Epithelial cell of prostate (primary cell): ENCODE data around the gene NLRP6.

ENCODE experiments used
- DNase-seq: peaks from one replicate; pipeline ENCODE4 v3.0.0-alpha.2; 2011; ENCODE audit warnings: low read depth, low spot score
- H3K27ac ChIP-seq: fragments of 450-650 bp; 2 replicates; pipeline ENCODE4 v1.5.1; 2017; ENCODE audit warnings: mild to moderate bottlenecking

The NLRP6 gene

DNA sequence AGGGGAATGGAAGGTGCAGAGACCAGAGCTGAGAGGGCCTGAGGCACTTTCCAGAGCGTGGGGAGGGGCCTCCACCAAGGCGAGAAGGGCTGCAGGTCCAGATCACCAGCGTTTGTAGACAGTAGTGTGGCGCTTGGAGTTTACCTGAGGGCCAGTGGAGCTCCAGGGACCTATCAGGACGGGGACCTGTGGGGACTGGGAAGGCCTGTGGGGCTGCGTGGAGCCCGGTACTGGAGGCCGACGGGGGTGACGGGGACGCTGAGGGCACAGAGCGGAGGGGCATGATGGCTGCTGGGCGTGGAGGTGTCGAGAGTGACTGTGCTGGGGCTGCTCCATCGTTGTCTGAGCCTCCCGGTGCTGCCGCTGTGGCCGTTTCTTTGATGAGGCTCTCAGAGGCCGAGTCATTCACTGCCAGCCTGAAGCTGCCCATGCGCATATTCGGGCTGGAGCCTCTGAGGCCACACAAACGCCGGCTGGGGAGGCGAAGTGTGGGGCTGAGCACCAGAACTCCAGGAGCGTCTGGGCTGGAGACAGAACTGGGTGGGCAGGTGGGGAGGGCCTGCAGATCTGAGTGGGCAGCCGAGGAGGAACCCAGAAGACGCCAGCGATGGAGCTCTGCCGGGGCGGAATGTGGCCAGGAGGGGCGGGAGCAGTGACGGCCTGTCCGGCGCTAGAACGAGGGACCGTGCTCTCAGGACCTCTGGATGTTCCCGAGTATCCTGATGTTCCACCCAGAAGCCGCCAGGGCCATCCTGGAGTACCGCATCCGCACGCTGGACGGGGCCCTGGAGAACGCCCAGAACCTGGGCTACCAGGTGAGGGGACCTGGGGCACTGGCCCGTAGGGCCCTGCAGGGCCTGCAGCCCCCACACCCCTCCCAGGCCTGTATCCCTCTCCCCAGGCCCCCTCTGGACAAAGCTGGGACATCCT, 13.3 kb downstream of the NLRP6 start:
- no peak overlapping the region for H3K27ac ChIP-seq
- DNase-seq, result no peak

- H3K27ac ChIP-seq, result no peak overlapping the region
- no peak for DNase-seq
Observed at GRCh38 chr11:292211-293121, 14.3 kb downstream of the NLRP6 start.

DNA sequence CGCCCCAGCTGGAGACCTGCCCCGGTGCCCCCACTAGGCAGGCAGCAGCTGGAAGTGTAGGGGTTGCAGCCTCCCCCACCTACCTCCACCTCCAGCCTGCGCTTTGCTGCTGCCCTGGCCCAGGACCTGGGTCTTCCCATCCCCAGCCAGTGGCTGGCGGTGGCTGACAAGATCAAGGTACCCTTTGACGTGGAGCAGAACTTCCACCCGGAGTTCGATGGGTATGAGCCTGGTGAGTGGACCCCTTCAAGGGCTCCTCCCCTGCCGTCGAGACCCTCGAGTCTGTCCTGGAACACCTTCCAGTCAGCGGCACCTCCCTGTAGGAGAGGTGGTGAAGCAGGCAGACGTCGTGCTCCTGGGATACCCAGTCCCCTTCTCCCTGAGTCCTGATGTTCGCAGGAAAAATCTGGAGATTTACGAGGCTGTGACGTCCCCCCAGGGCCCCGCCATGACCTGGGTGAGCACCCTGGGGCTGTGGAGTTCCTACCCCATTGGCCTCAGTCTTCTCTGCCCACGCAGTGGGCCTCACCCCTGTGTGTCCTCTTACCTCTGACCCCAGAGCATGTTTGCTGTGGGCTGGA, 15.2 kb downstream of the NLRP6 start:
- DNase-seq, result no peak

GRCh38 chr11:293852-294661, 15.8 kb downstream of the NLRP6 start:
- H3K27ac ChIP-seq, result no peak overlapping the region
- DNase-seq, result no peak

More for the DNA sequence above, 15.2 kb downstream of the NLRP6 start:
- H3K27ac ChIP-seq, result no peak overlapping the region

GRCh38 chr11:294780-295179, 16.6 kb downstream of the NLRP6 start:
- no peak for DNase-seq
- no peak overlapping the region for H3K27ac ChIP-seq

- DNase-seq, result no peak
- H3K27ac ChIP-seq, result no peak overlapping the region
Observed at GRCh38 chr11:295351-296170, 17.4 kb downstream of the NLRP6 start.

GRCh38 chr11:296171-297050, 18.2 kb downstream of the NLRP6 start:
- DNase-seq, result no peak
- no peak overlapping the region for H3K27ac ChIP-seq

DNA sequence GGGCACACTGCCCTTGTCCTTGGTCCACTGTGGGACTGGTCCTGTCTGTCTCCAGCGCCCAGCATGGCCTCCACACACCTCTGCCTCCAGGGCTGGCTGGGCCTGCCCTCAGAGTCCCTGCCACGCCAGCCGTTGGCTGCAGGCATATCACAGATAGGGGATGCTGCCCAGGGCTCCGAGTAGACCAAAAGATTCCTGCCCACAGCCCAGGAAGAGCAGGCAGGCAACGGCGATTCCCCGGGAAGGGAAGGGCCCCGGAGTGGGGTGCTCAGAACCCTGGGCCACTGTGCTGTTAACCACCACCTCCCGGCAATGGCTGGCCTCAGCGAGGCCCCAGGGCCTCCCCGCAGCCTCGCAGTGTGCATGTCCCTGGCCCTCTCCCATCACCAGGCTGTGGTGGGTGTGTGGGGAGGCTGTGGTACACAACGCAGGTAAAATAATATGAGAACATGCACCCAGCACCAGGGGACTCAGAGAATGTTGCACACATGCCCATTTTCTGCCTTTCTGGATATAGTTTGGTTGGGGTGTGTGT, 18.9 kb downstream of the NLRP6 start:
- DNase-seq, result no peak
- H3K27ac ChIP-seq, result no peak overlapping the region

GRCh38 chr11:297586-298405, 19.6 kb downstream of the NLRP6 start:
- H3K27ac ChIP-seq, result no peak overlapping the region
- DNase-seq, result no peak

DNA sequence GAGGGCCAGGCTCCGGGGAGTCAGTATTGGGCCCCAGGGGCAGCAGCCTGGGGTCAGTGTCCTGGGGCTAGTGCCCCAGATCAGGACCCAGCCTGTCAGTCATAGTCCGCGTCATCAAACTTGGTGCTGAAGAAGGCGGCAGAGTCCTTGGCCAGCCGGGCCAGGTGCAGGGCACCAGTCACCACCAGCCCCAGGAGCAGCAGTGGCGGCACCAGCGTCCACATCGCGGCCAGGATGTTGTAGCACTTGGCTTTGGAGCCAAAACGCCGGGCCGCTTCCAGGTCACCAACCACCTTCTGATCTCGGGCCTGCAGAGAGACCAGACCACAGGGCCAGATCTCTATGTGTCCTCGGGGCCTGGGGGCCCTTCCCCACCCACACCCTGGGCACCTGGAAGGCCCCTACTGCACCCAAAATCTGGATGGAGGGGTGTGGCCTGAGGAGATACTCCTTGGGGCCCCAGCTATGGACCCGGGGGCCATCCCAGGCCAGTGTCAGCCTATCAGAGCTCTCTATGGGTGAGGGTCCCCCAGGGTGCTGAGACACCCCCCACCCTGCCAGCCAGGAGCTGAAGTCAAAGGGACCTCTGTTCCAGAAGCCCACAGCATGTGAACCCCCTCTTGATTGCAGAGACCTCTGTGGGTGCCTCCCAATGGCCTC, 20.3 kb downstream of the NLRP6 start:
- no peak for DNase-seq
- H3K27ac ChIP-seq, result no peak overlapping the region

DNA sequence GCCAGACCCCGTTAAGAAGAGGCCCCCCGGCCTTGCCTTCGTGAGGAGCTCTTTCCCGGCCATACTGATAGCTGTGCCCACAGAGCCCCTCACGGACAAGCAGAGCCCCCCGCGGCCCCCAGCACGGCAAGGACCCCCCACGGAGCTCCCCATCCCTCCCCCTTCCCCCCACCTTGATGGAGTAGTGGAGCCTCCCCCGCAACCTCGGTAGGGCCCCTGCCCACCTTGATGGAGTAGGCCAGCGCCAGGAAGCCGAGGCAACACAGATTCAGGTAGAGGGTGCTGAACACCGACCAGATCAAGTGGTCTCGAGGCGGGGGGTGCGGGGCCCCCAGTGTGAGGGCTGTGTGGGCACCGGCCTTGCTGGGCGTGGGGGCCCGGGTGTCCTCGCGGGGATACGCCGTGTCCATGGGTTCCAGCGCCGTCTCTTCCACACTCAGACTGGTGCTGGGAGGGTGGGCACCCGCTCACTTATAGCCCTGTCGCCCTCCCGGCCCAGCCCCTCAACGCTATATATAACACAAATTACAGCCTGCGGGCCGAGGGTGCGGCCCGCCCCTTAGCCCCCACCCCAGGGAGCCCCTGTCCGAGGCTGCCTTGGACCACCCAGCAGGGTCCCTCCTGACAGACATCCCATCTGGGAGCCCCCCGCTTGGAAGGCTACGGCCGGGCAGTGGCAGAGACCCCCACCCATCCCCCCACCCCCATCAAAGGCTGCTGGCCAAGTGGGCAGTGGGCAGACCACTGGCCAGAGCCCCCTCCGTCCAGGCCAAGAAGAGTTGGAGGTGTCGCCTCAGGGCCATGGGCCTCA, 21.1 kb downstream of the NLRP6 start, which contains the start of gene IFITM5:
TSS of gene IFITM5 (minus strand) at position 446 of the 811 bp plus-strand sequence. CDS start at position 410, 36 bp downstream.
- no peak for DNase-seq
- no peak within 1 kb of the TSS for H3K27ac ChIP-seq

DNA sequence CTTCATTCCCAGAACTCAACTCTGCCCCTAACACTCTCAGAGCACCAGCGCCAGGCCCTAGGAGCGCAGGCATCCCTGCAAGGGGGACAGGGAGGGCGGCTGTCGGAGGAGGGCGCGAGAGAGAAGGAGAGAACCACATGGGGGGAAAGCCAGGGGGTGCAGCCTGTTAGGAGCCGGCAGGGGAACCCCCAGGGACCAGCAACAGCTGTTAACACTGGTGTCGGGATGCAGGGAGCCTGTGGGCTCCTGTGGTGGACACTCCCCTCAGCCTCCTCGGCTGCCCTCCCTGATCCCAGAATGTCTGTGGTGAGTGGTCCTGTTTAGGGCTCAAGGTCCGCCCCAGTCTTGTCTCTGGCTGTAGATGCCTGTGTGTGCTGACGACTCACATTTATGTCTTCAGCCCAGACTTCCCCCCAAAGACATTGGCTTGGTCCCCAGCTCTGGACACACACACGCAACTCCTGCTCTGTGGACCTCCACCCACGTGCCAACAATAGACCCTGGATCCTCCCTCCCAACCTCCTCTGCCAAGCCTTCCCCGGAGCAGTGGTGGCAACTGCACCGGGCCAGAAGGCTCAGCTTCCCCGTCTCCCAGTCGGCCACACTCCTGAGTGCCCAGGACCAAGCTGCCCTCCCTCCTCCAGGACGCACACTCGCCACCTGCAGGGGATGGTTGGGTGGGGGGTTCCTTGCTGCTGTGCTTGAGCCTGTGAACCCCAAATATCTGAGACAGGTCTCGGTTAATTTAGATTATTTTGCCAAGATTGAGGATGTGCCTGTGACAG, 21.9 kb downstream of the NLRP6 start:
- no peak overlapping the region for H3K27ac ChIP-seq
- no peak for DNase-seq

- H3K27ac ChIP-seq, result no peak overlapping the region
- no peak for DNase-seq
Observed at GRCh38 chr11:303363-303762, 25.2 kb downstream of the NLRP6 start.

DNA sequence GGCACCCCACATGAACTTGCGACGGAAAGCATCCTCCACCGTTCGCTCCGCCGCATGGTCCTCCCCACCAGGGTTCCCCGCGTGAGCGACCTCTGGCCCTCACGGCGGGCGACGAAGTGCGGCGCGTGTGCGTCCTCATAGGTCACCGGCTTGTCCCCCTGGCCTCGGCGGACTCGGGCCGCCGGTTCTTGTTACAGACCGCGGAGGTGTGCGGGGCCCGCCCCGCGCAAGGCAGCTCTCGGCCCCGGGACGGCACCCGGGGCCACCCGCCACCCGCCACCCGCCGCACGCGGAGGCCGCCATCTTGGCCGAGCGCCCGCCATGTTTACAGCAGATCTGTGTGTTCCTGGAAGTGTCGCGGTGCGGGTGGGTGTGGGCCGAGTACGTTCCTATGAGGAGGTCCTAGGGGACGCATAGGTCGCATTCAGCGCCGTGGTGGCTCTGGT, 25.9 kb downstream of the NLRP6 start:
- H3K27ac ChIP-seq, result no peak overlapping the region
- no peak for DNase-seq
